ENCODE results near the gene HNRNPH3.

DNA sequence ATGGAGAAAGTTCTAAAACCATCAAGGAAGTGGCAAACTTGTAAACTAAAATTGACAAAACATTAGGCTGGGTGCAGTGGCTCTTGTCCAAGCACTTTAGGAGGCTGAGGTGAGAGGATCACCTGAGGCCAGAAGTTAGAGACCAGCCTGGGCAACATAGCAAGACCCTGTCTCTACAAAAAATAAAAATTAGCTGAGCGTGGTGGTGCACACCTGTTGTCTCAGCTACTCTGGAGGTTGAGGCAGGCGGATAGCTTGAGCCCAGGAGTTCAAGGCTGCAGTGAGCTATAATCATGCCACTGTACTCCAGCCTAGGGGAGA lies 29.4 kb upstream of the HNRNPH3 start:
- TF ChIP-seq, protein P1, sequence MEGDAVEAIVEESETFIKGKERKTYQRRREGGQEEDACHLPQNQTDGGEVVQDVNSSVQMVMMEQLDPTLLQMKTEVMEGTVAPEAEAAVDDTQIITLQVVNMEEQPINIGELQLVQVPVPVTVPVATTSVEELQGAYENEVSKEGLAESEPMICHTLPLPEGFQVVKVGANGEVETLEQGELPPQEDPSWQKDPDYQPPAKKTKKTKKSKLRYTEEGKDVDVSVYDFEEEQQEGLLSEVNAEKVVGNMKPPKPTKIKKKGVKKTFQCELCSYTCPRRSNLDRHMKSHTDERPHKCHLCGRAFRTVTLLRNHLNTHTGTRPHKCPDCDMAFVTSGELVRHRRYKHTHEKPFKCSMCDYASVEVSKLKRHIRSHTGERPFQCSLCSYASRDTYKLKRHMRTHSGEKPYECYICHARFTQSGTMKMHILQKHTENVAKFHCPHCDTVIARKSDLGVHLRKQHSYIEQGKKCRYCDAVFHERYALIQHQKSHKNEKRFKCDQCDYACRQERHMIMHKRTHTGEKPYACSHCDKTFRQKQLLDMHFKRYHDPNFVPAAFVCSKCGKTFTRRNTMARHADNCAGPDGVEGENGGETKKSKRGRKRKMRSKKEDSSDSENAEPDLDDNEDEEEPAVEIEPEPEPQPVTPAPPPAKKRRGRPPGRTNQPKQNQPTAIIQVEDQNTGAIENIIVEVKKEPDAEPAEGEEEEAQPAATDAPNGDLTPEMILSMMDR (IDR thresholded peaks at IDR 0.05) = no peak
- no peak for TF ChIP-seq POLR2A (IDR thresholded peaks at IDR 0.05)
